K562 (cell line): ENCODE results near the gene MARK3. TPM values are rescaled to one million over a fixed set of nuclear protein-coding genes. Genes with fewer than 3 reads are reported as not detected.

Source experiments
- CBX8 ChIP-seq: fragments of 200-600 bp; sonication (generic); IDR thresholded peaks from 2 replicates; pipeline ENCODE4 v1.6.1; 2012; ENCODE audit warnings: borderline replicate concordance, mixed run types, low read depth, mild to moderate bottlenecking, moderate library complexity, mixed read lengths, low read length, control low read depth, inconsistent platforms; ENCODE audit not compliant: poor library complexity, severe bottlenecking; ENCODE audit errors: extremely low read depth
- ELF1 ChIP-seq: fragments of 200-800 bp; sonication (Bioruptor generic); IDR thresholded peaks from 2 replicates; pipeline ENCODE4 v1.6.1; 2016; ENCODE audit warnings: missing genetic modification characterization, missing compliant biosample characterization
- FUS ChIP-seq: fragments of 200-400 bp; formaldehyde crosslinking; optimal IDR thresholded peaks from 2 replicates; pipeline ENCODE3; 2017; ENCODE audit warnings: low read depth, low read length
- KDM1A ChIP-seq, 2 experiments: fragments of 450-650 bp; IDR thresholded peaks; 2 replicates each; pipeline ENCODE4 v1.6.1; 2016; ENCODE audit warnings: mild to moderate bottlenecking in 2 of 2
- KLF13 ChIP-seq: fragments of 450-650 bp; IDR thresholded peaks from 2 replicates; pipeline ENCODE4 v1.6.1; 2016; ENCODE audit warnings: missing genetic modification characterization, low read depth, mild to moderate bottlenecking, missing compliant biosample characterization, moderate library complexity, borderline replicate concordance
- MAFG ChIP-seq: fragments of 450-650 bp; conservative IDR thresholded peaks from 2 replicates; pipeline ENCODE4 v1.6.1; 2016; ENCODE audit warnings: missing genetic modification characterization, missing compliant biosample characterization
- NR2C1 ChIP-seq, 2 experiments: fragments of 450-650 bp; IDR thresholded peaks; 2 replicates each; pipeline ENCODE4 v1.6.1; 2017; ENCODE audit warnings: mild to moderate bottlenecking in 2 of 2, antibody characterized with exemption in 1 of 2, inconsistent platforms in 1 of 2, missing compliant biosample characterization in 1 of 2, missing genetic modification characterization in 1 of 2
- POLR3A ChIP-seq: IDR thresholded peaks from 2 replicates; pipeline ENCODE4 v1.6.1; 2011; ENCODE audit warnings: borderline replicate concordance, mild to moderate bottlenecking, moderate library complexity; ENCODE audit not compliant: insufficient read length, insufficient read depth; ENCODE audit errors: extremely low read depth
- POU5F1 ChIP-seq: fragments of 150-350 bp; IDR thresholded peaks from 2 replicates; pipeline ENCODE4 v1.6.1; 2014; ENCODE audit warnings: borderline replicate concordance, low read length, low read depth, mild to moderate bottlenecking; ENCODE audit not compliant: partially characterized antibody
- RCOR1 ChIP-seq, 2 experiments: IDR thresholded peaks; 2 replicates each; pipeline ENCODE4 v1.6.1; 2012; ENCODE audit warnings: low read depth in 2 of 2, low read length in 2 of 2, borderline replicate concordance in 1 of 2, improper control_type of control experiment in 1 of 2
- SAP30 ChIP-seq: fragments of 200-600 bp; sonication (generic); IDR thresholded peaks from 2 replicates; pipeline ENCODE4 v1.6.1; 2012; ENCODE audit warnings: borderline replicate concordance, low read depth, mild to moderate bottlenecking, moderate library complexity, low read length, control low read depth, inconsistent platforms; ENCODE audit not compliant: insufficient read depth, poor library complexity, severe bottlenecking
- SIX5 ChIP-seq, 2 experiments: IDR thresholded peaks; 2 replicates each; pipeline ENCODE4 v1.6.1; 2011; ENCODE audit warnings: low read length in 2 of 2, borderline replicate concordance in 1 of 2, low read depth in 1 of 2, mild to moderate bottlenecking in 1 of 2, moderate library complexity in 1 of 2; ENCODE audit not compliant: insufficient read depth in 1 of 2
- ZFX ChIP-seq: sonication (generic); formaldehyde crosslinking; IDR thresholded peaks from 2 replicates; pipeline ENCODE4 v1.8.0; 2022; ENCODE audit warnings: mild to moderate bottlenecking, missing genetic modification reagents, moderate library complexity
- ZNF197 ChIP-seq: fragments of 200-800 bp; sonication (Bioruptor generic); IDR thresholded peaks from 2 replicates; pipeline ENCODE4 v1.6.1; 2016; ENCODE audit warnings: low read depth, missing genetic modification characterization, missing compliant biosample characterization
- polyA plus RNA-seq, 8 experiments: library from polyadenylated mRNA; depleted of rRNA in 4 of 8; stranded (reverse) in 5 of 8; unstranded in 3 of 8; fragments of >200 nt; fragmentation: Nextera tagmentation in 2 of 8; fragmentation: Illumina TruSeq in 1 of 8; extraction: Ambion mirVana in 2 of 8; extraction: Trizol in 1 of 8; gene quantifications; 2 replicates each; pipeline versions ENCODE4 v1.2.1 to v1.2.3, GENCODE V29; 2011 to 2014; ENCODE audit warnings: inconsistent platforms in 1 of 8, missing spikeins in 1 of 8
- total RNA-seq, 7 experiments: library from RNA; depleted of rRNA in 6 of 7; stranded (reverse); fragments of >200 nt in 6 of 7; fragmentation: Illumina TruSeq in 2 of 7; extraction: Trizol in 2 of 7; gene quantifications; 2 replicates each; pipeline versions ENCODE4 v1.2.1 to v1.2.3, GENCODE V29; 2011 to 2021; ENCODE audit warnings: low replicate concordance in 1 of 7
- TF ChIP-seq, protein P1 (sequence below): sonication (generic); formaldehyde crosslinking; IDR thresholded peaks from 2 replicates; pipeline ENCODE4 v1.8.1; 2022; ENCODE audit warnings: missing genetic modification reagents
- TF ChIP-seq, protein P2 (sequence below): sonication (generic); formaldehyde crosslinking; IDR thresholded peaks from 2 replicates; pipeline ENCODE4 v1.8.0; 2023; ENCODE audit warnings: mild to moderate bottlenecking, missing genetic modification reagents
- TF ChIP-seq, protein P3 (sequence below): fragments of 200-800 bp; sonication (Bioruptor generic); IDR thresholded peaks from 2 replicates; pipeline ENCODE4 v1.6.1; 2017; ENCODE audit warnings: missing genetic modification characterization, missing compliant biosample characterization

Gene MARK3
- total and polyA plus RNA-seq, 9 of the 15 experiments (the other 6 are each of a cell fraction or from before 2014, with no cell fraction given): 10.1 to 68.7 (median 56.3) TPM

DNA sequence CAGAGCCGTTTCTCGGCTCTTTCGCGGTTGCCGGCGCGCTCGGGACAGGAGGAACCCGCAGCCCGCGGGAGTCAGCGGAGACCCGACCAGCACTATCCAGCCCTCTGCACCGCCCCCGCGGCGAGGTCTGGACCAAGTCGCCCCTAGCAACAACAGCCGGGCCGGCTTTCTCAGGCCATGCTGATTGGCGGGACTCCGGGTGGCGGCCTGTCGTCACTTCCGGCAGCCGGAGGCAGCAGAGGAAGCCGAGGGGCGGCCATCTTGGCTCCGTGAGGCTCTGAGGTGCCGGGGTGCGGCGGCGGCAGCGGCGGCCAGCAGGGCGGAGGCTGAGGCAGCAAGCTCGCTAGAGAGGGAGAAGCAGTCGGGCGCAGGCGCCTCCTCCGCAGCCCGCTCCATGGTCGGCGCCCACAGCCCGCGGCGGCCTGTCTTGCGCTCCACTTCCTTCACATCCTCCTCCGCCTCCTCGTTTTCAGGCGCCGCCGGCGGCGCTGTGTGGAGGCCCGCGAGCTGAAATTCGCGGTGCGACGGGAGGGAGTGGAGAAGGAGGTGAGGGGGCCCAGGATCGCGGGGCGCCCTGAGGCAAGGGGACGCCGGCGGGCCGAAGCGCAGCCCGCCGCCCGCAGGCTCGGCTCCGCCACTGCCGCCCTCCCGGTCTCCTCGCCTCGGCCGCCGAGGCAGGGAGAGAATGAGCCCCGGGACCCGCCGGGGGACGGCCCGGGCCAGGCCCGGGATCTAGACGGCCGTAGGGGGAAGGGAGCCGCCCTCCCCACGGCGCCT, at the start of gene MARK3 (continued):
- TF ChIP-seq CBX8 (no peak), FUS (peak; percentile 23), ELF1 (tag) (no peak; the same call in 1 of the 2 replicates), KDM1A (IDR thresholded peaks at IDR 0.05) (0 out of 4 replicates have a peak, but pooled peaks of 1 of the 2 experiments have one; percentile 5), ZNF197 (no peak), NR2C1 (IDR thresholded peaks at IDR 0.05) (no peak), NR2C1 (tag; IDR thresholded peaks at IDR 0.05) (no peak), RCOR1 (IDR thresholded peaks at IDR 0.05; ENCODE audit: borderline replicate concordance in 1 of 2, low read depth in 2 of 2, low read length in 2 of 2) (peak in 1 of 2 experiments; percentile 33; a peak in 1 of 4 replicates), POU5F1 (no peak), KLF13 (no peak), SIX5 (IDR thresholded peaks at IDR 0.05; ENCODE audit: borderline replicate concordance in 1 of 2, insufficient read depth in 1 of 2, low read depth in 1 of 2, low read length in 2 of 2) (no peak), POLR3A (no peak), SAP30 (no peak), ZFX (CRISPR knock-in tag) (0 out of 2 replicates have a peak, but pooled peaks have one; percentile 48), MAFG (tag) (no peak)
- TF ChIP-seq, protein P1, sequence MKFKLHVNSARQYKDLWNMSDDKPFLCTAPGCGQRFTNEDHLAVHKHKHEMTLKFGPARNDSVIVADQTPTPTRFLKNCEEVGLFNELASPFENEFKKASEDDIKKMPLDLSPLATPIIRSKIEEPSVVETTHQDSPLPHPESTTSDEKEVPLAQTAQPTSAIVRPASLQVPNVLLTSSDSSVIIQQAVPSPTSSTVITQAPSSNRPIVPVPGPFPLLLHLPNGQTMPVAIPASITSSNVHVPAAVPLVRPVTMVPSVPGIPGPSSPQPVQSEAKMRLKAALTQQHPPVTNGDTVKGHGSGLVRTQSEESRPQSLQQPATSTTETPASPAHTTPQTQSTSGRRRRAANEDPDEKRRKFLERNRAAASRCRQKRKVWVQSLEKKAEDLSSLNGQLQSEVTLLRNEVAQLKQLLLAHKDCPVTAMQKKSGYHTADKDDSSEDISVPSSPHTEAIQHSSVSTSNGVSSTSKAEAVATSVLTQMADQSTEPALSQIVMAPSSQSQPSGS (CRISPR knock-in tag): no peak
- TF ChIP-seq, protein P2, sequence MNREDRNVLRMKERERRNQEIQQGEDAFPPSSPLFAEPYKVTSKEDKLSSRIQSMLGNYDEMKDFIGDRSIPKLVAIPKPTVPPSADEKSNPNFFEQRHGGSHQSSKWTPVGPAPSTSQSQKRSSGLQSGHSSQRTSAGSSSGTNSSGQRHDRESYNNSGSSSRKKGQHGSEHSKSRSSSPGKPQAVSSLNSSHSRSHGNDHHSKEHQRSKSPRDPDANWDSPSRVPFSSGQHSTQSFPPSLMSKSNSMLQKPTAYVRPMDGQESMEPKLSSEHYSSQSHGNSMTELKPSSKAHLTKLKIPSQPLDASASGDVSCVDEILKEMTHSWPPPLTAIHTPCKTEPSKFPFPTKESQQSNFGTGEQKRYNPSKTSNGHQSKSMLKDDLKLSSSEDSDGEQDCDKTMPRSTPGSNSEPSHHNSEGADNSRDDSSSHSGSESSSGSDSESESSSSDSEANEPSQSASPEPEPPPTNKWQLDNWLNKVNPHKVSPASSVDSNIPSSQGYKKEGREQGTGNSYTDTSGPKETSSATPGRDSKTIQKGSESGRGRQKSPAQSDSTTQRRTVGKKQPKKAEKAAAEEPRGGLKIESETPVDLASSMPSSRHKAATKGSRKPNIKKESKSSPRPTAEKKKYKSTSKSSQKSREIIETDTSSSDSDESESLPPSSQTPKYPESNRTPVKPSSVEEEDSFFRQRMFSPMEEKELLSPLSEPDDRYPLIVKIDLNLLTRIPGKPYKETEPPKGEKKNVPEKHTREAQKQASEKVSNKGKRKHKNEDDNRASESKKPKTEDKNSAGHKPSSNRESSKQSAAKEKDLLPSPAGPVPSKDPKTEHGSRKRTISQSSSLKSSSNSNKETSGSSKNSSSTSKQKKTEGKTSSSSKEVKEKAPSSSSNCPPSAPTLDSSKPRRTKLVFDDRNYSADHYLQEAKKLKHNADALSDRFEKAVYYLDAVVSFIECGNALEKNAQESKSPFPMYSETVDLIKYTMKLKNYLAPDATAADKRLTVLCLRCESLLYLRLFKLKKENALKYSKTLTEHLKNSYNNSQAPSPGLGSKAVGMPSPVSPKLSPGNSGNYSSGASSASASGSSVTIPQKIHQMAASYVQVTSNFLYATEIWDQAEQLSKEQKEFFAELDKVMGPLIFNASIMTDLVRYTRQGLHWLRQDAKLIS (CRISPR knock-in tag): no peak
- TF ChIP-seq, protein P3, sequence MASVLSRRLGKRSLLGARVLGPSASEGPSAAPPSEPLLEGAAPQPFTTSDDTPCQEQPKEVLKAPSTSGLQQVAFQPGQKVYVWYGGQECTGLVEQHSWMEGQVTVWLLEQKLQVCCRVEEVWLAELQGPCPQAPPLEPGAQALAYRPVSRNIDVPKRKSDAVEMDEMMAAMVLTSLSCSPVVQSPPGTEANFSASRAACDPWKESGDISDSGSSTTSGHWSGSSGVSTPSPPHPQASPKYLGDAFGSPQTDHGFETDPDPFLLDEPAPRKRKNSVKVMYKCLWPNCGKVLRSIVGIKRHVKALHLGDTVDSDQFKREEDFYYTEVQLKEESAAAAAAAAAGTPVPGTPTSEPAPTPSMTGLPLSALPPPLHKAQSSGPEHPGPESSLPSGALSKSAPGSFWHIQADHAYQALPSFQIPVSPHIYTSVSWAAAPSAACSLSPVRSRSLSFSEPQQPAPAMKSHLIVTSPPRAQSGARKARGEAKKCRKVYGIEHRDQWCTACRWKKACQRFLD (CRISPR knock-in tag): no peak
